ENCODE measurements around the gene TSPAN31.

DNA sequence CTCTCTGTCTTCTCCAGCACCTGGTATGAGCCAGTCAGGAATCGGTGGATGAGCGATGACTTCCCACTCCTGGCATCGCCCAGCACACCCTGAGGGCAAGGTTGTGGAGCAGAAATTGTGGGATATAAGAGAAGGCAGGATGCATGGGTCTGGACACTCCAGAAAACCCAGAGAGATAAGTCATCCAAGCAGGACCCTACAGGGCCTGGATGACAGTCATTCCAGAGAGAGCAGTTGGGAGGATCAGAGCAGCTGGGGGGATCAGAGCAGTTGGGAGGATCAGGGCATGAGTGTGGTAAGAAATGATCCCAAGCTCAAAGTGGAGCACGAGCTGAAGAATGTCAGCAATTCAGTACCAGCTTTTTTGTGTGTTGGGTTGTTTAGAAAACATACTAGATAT, 10.2 kb upstream of the TSPAN31 start:
- TF ChIP-seq, protein P1, sequence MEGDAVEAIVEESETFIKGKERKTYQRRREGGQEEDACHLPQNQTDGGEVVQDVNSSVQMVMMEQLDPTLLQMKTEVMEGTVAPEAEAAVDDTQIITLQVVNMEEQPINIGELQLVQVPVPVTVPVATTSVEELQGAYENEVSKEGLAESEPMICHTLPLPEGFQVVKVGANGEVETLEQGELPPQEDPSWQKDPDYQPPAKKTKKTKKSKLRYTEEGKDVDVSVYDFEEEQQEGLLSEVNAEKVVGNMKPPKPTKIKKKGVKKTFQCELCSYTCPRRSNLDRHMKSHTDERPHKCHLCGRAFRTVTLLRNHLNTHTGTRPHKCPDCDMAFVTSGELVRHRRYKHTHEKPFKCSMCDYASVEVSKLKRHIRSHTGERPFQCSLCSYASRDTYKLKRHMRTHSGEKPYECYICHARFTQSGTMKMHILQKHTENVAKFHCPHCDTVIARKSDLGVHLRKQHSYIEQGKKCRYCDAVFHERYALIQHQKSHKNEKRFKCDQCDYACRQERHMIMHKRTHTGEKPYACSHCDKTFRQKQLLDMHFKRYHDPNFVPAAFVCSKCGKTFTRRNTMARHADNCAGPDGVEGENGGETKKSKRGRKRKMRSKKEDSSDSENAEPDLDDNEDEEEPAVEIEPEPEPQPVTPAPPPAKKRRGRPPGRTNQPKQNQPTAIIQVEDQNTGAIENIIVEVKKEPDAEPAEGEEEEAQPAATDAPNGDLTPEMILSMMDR (IDR thresholded peaks at IDR 0.05; ENCODE audit: low read depth, low read length, poor library complexity, severe bottlenecking) = no peak
- no peak for TF ChIP-seq EZH2phosphoT487 (IDR thresholded peaks at IDR 0.05; ENCODE audit: borderline replicate concordance, low read length)

Data from DOHH2 (cell line).